ENCODE results near the gene LCE3C. TPM values are rescaled to one million over a fixed set of nuclear protein-coding genes. Genes with fewer than 3 reads are reported as not detected.
"Not testable (repeated sequence)": the region's sequence is repeated elsewhere in the genome, so short reads cannot be mapped to it uniquely, and the experiment has no call there.

The LCE3C gene
- polyA plus RNA-seq, 2 of the 4 experiments (the other 2 are of a cell fraction), result not detected

DNA sequence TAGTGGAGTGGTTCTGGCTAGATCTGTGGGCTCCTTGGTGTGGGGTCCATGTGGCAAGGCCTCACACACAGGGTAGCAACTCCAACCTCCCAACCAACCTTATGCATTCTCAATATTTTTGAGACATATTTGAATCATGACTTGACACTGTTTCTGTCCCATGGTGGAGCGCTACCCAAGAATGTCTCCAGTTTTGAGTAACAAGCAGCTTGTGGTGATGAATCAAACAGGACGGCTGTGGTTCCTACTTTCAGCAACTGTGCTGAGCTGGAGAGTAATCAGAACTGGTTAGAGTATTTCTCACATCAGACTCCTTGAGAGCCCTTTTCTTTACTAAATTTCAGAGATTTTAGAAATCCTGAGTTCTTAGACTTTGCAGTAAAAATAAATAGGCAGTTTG, 22.9 kb upstream of the LCE3C start:
- Histone ChIP-seq H3K4me2 (no peak overlapping the region), H3K4me1 (peaks cover 4% of the 10 kb centered on the region; the same call in 1 of the 3 replicates), H3K27ac (no peak overlapping the region), H3K4me3 (no peak overlapping the region), H3K9me3 (no peaks in the 10 kb centered on the region)
- 65% methylated on average over 2 of the region's 2 CpGs for WGBS (ENCODE audit: missing lambda C conversion rate)
- DNase-seq (ENCODE audit: low read depth in 1 of 2, low spot score in 1 of 2) (no peak), FAIRE-seq (no peak), ATAC-seq (no peak)
- TF ChIP-seq, protein P1, sequence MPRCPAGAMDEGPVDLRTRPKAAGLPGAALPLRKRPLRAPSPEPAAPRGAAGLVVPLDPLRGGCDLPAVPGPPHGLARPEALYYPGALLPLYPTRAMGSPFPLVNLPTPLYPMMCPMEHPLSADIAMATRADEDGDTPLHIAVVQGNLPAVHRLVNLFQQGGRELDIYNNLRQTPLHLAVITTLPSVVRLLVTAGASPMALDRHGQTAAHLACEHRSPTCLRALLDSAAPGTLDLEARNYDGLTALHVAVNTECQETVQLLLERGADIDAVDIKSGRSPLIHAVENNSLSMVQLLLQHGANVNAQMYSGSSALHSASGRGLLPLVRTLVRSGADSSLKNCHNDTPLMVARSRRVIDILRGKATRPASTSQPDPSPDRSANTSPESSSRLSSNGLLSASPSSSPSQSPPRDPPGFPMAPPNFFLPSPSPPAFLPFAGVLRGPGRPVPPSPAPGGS (IDR thresholded peaks at IDR 0.05), result no peak
- TF ChIP-seq JUN (IDR thresholded peaks at IDR 0.05), result no peak
- no peak for TF ChIP-seq PHF8 (IDR thresholded peaks at IDR 0.05; ENCODE audit: borderline replicate concordance, low read depth)
- no peak for TF ChIP-seq CBX8 (IDR thresholded peaks at IDR 0.05)
- no peak for TF ChIP-seq RAD21 (conservative IDR thresholded peaks at IDR 0.05 in 1 of 2, IDR thresholded peaks at IDR 0.05 in 1 of 2)
- no peak for TF ChIP-seq NFE2L2 (conservative IDR thresholded peaks at IDR 0.05; ENCODE audit: low read length)
- no peak for TF ChIP-seq FOXS1 (CRISPR knock-in tag; IDR thresholded peaks at IDR 0.05)
- TF ChIP-seq RFX5 (IDR thresholded peaks at IDR 0.05), result no peak
- TF ChIP-seq EP300 (IDR thresholded peaks at IDR 0.05), result no peak
- TF ChIP-seq, protein P2, sequence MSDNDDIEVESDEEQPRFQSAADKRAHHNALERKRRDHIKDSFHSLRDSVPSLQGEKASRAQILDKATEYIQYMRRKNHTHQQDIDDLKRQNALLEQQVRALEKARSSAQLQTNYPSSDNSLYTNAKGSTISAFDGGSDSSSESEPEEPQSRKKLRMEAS (IDR thresholded peaks at IDR 0.05), result no peak
- no peak for TF ChIP-seq HES2 (IDR thresholded peaks at IDR 0.05)
- no peak for TF ChIP-seq POLR2A (IDR thresholded peaks at IDR 0.05; ENCODE audit: low read length)
- no peak for TF ChIP-seq RARB (CRISPR knock-in tag; IDR thresholded peaks at IDR 0.05)
- TF ChIP-seq ZSCAN20 (CRISPR knock-in tag; IDR thresholded peaks at IDR 0.05), result no peak
- TF ChIP-seq HOXB13 (CRISPR knock-in tag; IDR thresholded peaks at IDR 0.05; ENCODE audit: low read depth), result no peak
- TF ChIP-seq SMC3 (IDR thresholded peaks at IDR 0.05), result no peak
- TF ChIP-seq BHLHE40 (IDR thresholded peaks at IDR 0.05; ENCODE audit: low read depth, low read length), result no peak
- no peak for TF ChIP-seq HOXA7 (CRISPR knock-in tag; IDR thresholded peaks at IDR 0.05)
- TF ChIP-seq ZFP36 (IDR thresholded peaks at IDR 0.05; ENCODE audit: borderline replicate concordance, partially characterized antibody), result no peak
- TF ChIP-seq RNF2 (IDR thresholded peaks at IDR 0.05; ENCODE audit: borderline replicate concordance, low read depth), result no peak
- ChIA-PET POLR2A (no interaction called here), CTCF (interaction anchor here (0.7 to 1.3 kb wide), 2 partner anchors 42 to 44 kb away, joined by 3 read pairs; no protein-coding TSS in a partner anchor)

DNA sequence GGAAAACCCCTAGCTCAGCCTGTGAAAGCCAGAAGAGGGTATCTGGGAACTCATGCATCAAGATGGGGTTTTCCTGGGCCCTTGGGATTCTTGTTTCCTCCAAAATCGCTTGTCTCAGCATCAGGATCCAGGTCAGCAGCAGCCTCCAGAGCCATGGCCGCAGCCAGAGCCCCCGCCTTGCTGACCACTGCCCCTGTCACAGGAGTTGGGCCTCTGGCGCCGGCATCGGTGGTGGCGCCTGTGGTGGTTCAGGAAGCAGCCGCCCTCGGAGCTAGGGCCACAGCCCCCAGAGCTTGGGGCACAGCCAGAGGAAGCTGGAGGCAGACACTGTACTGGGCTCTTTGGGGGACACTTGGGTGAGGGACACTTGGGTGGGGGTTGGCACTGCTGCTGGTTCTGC, 20.5 kb upstream of the LCE3C start:
- CTCF ChIA-PET, result interaction anchor here (0.6 to 0.9 kb wide), 5 partner anchors 9 to 61 kb away, joined by 3 read pairs; partner anchors contain the start of gene LCE3A
- H3K4me3 ChIP-seq; H3K4me1 ChIP-seq; POLR2A ChIA-PET; FAIRE-seq; H3K9me3 ChIP-seq; H3K4me2 ChIP-seq; H3K27ac ChIP-seq; ATAC-seq; DNase-seq (ENCODE audit: low read depth in 1 of 2, low spot score in 1 of 2): not testable (repeated sequence)
- 70% methylated on average over 5 of the region's 9 CpGs for WGBS (ENCODE audit: missing lambda C conversion rate)

GRCh38 chr1:152580433-152580832, 19.6 kb upstream of the LCE3C start, which contains the start of gene LCE3D:
TSS of gene LCE3D (minus strand) at chr1:152580516. CDS start at chr1:152579936, 580 bp downstream.
- H3K4me1 ChIP-seq, result peaks cover 4% of the 10 kb centered on the region; the same call in 1 of the 3 replicates
- CTCF ChIA-PET, result interaction anchor here (0.6 to 0.9 kb wide), 3 partner anchors 9 to 79 kb away, joined by 3 to 4 read pairs (median 3); partner anchors contain the start of gene LCE3A
- H3K4me3 ChIP-seq, result no peak within 1 kb of the TSS
- no peak for FAIRE-seq
- no peak within 1 kb of the TSS; a peak in 1 of 6 replicates for H3K27ac ChIP-seq
- H3K4me2 ChIP-seq, result no peak within 1 kb of the TSS
- H3K9me3 ChIP-seq, result no peaks in the 10 kb centered on the region
- DNase-seq (ENCODE audit: low read depth in 1 of 2, low spot score in 1 of 2), result no peak
- WGBS (ENCODE audit: missing lambda C conversion rate), result 17% methylated on average over 4 of the region's 4 CpGs
- TF ChIP-seq PHF8 (IDR thresholded peaks at IDR 0.05; ENCODE audit: borderline replicate concordance, low read depth) (no peak), CHD2 (IDR thresholded peaks at IDR 0.05; ENCODE audit: low read length, partially characterized antibody) (no peak), CTCF (IDR thresholded peaks at IDR 0.05) (no peak), MAZ (IDR thresholded peaks at IDR 0.05; ENCODE audit: borderline replicate concordance, low read depth, low read length) (no peak), RCOR1 (IDR thresholded peaks at IDR 0.05; ENCODE audit: low read depth, low read length) (no peak), RAD21 (conservative IDR thresholded peaks at IDR 0.05 in 1 of 2, IDR thresholded peaks at IDR 0.05 in 1 of 2) (no peak), MYC (IDR thresholded peaks at IDR 0.05; ENCODE audit: borderline replicate concordance, low read length) (no peak), RFX5 (IDR thresholded peaks at IDR 0.05) (no peak), SMC3 (IDR thresholded peaks at IDR 0.05) (no peak), BHLHE40 (IDR thresholded peaks at IDR 0.05; ENCODE audit: low read depth, low read length) (no peak), RNF2 (IDR thresholded peaks at IDR 0.05; ENCODE audit: borderline replicate concordance, low read depth) (no peak), ZFP36 (IDR thresholded peaks at IDR 0.05; ENCODE audit: borderline replicate concordance, partially characterized antibody) (no peak)
- TF ChIP-seq, protein P2 (IDR thresholded peaks at IDR 0.05), result no peak
- TF ChIP-seq, protein P3, sequence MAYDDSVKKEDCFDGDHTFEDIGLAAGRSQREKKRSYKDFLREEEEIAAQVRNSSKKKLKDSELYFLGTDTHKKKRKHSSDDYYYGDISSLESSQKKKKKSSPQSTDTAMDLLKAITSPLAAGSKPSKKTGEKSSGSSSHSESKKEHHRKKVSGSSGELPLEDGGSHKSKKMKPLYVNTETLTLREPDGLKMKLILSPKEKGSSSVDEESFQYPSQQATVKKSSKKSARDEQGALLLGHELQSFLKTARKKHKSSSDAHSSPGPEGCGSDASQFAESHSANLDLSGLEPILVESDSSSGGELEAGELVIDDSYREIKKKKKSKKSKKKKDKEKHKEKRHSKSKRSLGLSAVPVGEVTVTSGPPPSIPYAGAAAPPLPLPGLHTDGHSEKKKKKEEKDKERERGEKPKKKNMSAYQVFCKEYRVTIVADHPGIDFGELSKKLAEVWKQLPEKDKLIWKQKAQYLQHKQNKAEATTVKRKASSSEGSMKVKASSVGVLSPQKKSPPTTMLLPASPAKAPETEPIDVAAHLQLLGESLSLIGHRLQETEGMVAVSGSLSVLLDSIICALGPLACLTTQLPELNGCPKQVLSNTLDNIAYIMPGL (CRISPR knock-in tag; IDR thresholded peaks at IDR 0.05; ENCODE audit: borderline replicate concordance), result no peak
- POLR2A ChIA-PET, result no interaction called here
- ATAC-seq, result no peak; a peak in 1 of 6 replicates

Data from A549 (cell line).